Colonic mucosa (tissue), 4 donors: ENCODE results near the gene LRRC71. TPM values are rescaled to one million over a fixed set of nuclear protein-coding genes. Genes with fewer than 3 reads are reported as not detected.

ENCODE experiments used
- DNase-seq: peaks from one replicate; pipeline ENCODE4 v3.0.0-alpha.2; 2020
- H3K27ac ChIP-seq: fragments of 200-600 bp; one replicate; pipeline ENCODE4 v1.8.0; 2021
- H3K27me3 ChIP-seq: fragments of 200-600 bp; one replicate; pipeline ENCODE4 v1.8.0; 2021
- H3K36me3 ChIP-seq: fragments of 200-600 bp; one replicate; pipeline ENCODE4 v1.8.0; 2021
- H3K4me1 ChIP-seq: fragments of 200-600 bp; one replicate; pipeline ENCODE4 v1.8.0; 2021; ENCODE audit warnings: mild to moderate bottlenecking
- H3K4me3 ChIP-seq: fragments of 200-600 bp; one replicate; pipeline ENCODE4 v1.8.0; 2021
- H3K9ac ChIP-seq, 2 donors: one replicate each; pipeline ENCODE4 v1.7.0; 2013; ENCODE audit warnings: control low read depth in 2 of 2, low read depth in 2 of 2, low read length in 2 of 2
- H3K9me3 ChIP-seq: fragments of 200-600 bp; one replicate; pipeline ENCODE4 v1.8.0; 2021
- CTCF ChIP-seq: fragments of 200-600 bp; IDR thresholded peaks from one replicate; pipeline ENCODE4 v1.8.0; 2022; ENCODE audit warnings: antibody characterized with exemption, mild to moderate bottlenecking
- intact Hi-C: fragments of 100-400 bp; cut with DNase I; formaldehyde crosslinking; loops from one replicate; pipeline ENCODE4 v1.14.1; 2022
- total RNA-seq, 2 donors: library from RNA; stranded (reverse); fragmentation: NEBNext Ultra II Directional in 1 of 2; extraction: Animal tissue kit (Norgen Biotek cat#: 25700) in 1 of 2; gene quantifications; one replicate each; pipeline ENCODE4 v1.2.1, GENCODE V29; 2021
- donor health status: healthy.
- donor health status: DM: no; HTN: no; CAD: no.
- donor health status: DM: no; HTN: no; CAD: no.

Gene LRRC71
- total RNA-seq, 2 donors from 2014 or later, result not detected

DNA sequence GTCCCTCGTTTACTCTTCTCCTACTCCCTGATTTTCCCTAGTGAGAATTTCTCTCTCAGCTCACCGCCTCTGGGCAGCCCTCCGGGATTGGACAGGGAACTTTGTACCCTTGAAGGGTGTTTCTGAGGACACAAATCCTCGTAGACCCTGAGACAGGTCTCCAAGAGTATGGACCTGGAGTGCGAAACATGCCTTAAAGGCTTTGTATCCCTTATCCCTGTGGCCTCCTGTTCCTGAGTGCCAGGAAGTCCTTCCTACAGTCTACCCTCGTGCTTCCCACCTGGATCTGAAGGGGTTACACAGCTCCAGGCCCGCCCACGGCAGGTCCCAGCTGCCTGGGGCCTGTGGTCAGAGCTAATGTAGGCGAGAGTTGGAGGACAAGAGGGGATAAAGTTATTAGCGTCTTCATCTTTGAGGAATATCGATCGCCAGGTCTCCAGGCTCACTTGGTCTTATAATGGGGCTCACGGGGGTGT is 34.5 kb upstream of the LRRC71 start:
- H3K36me3 ChIP-seq, result no peaks in the 10 kb centered on the region

GRCh38 chr1:156886583-156887281 is 33.7 kb upstream of the LRRC71 start:
- Histone ChIP-seq H3K9me3 (no peaks in the 10 kb centered on the region), H3K4me1 (no peaks in the 10 kb centered on the region), H3K27ac (no peak overlapping the region), H3K9ac (no peak overlapping the region), H3K27me3 (peaks cover 2% of the 10 kb centered on the region), H3K36me3 (no peaks in the 10 kb centered on the region), H3K4me3 (no peak overlapping the region)
- DNase-seq, result no peak
- intact Hi-C loops, result loop anchor here (10.0 kb wide), 1 partner anchor 202 kb away; no protein-coding TSS in a partner anchor
- no peak for TF ChIP-seq CTCF

More for the DNA sequence above, 34.5 kb upstream of the LRRC71 start:
- H3K4me1 ChIP-seq, result no peaks in the 10 kb centered on the region
- TF ChIP-seq CTCF, result no peak
- H3K4me3 ChIP-seq, result no peak overlapping the region
- no peaks in the 10 kb centered on the region for H3K27me3 ChIP-seq
- H3K9ac ChIP-seq, result no peak overlapping the region
- H3K9me3 ChIP-seq, result no peaks in the 10 kb centered on the region
- no peak overlapping the region for H3K27ac ChIP-seq
- intact Hi-C loops, result loop anchor here (10.0 kb wide), 1 partner anchor 201 kb away; no protein-coding TSS in a partner anchor
- DNase-seq, result no peak

DNA sequence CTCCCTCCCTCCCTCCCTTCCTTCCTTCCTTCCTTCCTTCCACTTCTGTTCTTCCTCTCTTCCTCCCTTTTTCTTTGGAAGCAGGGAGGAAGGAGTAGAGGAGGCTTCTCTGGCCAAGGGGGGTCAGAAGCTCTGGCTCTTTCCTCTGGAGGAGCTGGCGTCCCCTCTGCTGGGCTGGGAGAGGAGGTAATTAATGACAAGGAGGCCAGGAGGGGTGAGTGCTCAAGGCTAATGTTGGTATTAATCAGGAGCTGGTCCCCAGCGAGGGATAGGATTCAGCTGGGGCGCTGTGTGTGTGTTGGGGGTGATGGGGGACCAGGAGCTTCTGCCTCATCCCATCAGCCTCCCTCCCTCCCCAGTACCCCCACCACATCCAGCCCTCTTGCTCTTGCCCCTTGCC is 33.1 kb upstream of the LRRC71 start:
- no peak for TF ChIP-seq CTCF
- Histone ChIP-seq H3K27ac (no peak overlapping the region), H3K9ac (no peak overlapping the region), H3K27me3 (peaks cover 5% of the 10 kb centered on the region), H3K4me1 (no peaks in the 10 kb centered on the region), H3K36me3 (no peaks in the 10 kb centered on the region), H3K4me3 (no peak overlapping the region), H3K9me3 (no peaks in the 10 kb centered on the region)
- no peak for DNase-seq
- intact Hi-C loops, result loop anchor here (10.0 kb wide), 1 partner anchor 203 kb away; no protein-coding TSS in a partner anchor

DNA sequence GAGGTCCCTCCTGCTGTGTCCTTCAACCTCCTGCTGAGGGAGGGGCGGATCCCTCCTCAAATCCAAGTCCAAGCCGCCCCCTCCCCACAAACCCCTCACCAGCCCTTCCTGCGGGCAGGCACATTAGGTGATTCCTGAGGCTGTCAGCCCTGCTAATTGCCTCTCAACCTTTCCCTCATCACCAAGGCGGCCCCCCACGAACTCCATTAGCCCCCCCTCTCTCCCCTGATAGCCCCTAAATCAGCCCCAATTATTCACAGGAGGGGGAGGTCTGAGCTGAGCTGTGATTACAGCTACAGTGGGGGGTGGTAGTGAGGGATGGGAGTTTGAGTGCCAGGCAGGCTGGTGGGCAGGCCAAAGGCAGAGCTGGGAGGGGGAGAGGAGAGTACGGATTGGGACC is 32.7 kb upstream of the LRRC71 start:
- Histone ChIP-seq H3K27me3 (peaks cover 5% of the 10 kb centered on the region), H3K36me3 (no peaks in the 10 kb centered on the region)
- DNase-seq, result no peak

More for the DNA sequence above, 32.7 kb upstream of the LRRC71 start:
- intact Hi-C loops, result loop anchor here (10.0 kb wide), 1 partner anchor 203 kb away; no protein-coding TSS in a partner anchor
- Histone ChIP-seq H3K9me3 (no peaks in the 10 kb centered on the region), H3K9ac (no peak overlapping the region), H3K4me1 (no peaks in the 10 kb centered on the region), H3K4me3 (no peak overlapping the region), H3K27ac (no peak overlapping the region)
- TF ChIP-seq CTCF, result no peak
